ENCODE results near the gene ANKZF1.
A peak's percentile ranks its signal among the peaks of the same experiment; 100 is the strongest.

The ANKZF1 gene

DNA sequence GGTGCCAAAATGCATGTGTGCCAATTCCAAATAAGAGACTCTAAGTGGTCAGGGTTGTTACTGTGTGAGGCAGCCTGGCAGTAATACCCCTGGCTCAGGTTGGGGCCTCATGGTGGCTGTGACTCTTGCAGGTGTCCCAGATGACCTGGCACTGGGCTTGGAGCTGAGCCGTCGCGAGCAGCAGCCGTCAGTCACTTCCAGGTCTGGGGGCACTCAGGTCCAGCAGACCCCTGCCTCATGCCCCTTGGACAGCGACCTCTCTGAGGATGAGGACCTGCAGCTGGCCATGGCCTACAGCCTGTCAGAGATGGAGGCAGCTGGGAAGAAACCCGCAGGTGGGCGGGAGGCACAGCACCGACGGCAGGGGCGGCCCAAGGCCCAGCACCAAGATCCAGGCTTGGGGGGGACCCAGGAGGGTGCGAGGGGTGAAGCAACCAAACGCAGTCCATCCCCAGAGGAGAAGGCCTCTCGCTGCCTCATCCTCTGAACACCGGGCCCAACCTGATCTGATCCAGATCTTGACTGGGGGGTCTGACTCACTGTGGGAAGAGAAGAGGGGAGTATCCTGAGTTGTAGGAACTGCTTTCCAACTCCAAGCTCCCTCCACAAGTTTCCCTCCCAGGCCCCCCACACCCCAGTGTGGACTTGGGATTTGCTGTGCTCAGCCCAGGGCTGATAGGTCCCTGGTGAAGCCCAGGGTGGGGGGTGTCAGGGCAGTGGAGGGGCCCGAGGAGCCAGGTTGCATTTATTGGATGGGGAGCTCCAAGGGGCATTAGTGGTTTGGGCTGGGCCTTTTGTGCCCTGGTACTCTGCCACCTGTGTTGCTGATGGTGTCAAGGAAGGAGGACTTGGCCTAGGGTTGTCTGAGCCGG, 55.1 kb downstream of the ANKZF1 start:
- no peak for TF ChIP-seq ESRRG (CRISPR knock-in tag; IDR thresholded peaks at IDR 0.05)
- TF ChIP-seq PATZ1 (CRISPR knock-in tag; IDR thresholded peaks at IDR 0.05; ENCODE audit: borderline replicate concordance): no peak
- TF ChIP-seq, protein P1, sequence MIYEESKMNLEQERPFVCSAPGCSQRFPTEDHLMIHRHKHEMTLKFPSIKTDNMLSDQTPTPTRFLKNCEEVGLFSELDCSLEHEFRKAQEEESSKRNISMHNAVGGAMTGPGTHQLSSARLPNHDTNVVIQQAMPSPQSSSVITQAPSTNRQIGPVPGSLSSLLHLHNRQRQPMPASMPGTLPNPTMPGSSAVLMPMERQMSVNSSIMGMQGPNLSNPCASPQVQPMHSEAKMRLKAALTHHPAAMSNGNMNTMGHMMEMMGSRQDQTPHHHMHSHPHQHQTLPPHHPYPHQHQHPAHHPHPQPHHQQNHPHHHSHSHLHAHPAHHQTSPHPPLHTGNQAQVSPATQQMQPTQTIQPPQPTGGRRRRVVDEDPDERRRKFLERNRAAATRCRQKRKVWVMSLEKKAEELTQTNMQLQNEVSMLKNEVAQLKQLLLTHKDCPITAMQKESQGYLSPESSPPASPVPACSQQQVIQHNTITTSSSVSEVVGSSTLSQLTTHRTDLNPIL (CRISPR knock-in tag; IDR thresholded peaks at IDR 0.05; ENCODE audit: low read depth): no peak
- TF ChIP-seq ZNF565 (CRISPR knock-in tag; conservative IDR thresholded peaks at IDR 0.05; ENCODE audit: low read depth): no peak
- TF ChIP-seq ZFP30 (CRISPR knock-in tag; IDR thresholded peaks at IDR 0.05): no peak
- no peak for ATAC-seq

DNA sequence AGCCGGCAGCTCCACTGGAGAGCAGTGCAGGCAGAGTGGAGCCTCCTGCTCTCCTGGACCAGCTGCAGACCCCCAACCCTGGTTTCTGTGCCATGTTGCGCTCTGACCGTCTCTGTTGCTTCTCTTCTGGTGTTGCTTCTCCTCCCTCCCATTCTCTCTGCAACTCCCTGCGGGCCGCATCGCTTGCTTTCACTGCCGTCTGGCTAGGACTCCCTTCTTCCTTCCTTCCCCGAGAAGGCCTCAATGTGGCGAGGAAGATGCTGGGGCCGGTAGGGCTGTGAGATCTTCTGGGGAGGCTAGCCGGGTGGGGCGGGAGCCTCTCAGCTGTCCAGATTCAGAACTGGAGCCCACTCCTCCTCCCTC, 55.7 kb downstream of the ANKZF1 start:
- no peak for ATAC-seq
- TF ChIP-seq ZFP30 (CRISPR knock-in tag; IDR thresholded peaks at IDR 0.05) (no peak), BACH2 (CRISPR knock-in tag; IDR thresholded peaks at IDR 0.05; ENCODE audit: borderline replicate concordance) (no peak), SNAI2 (CRISPR knock-in tag; IDR thresholded peaks at IDR 0.05) (no peak)
- TF ChIP-seq, protein P1 (CRISPR knock-in tag; IDR thresholded peaks at IDR 0.05; ENCODE audit: low read depth): no peak

DNA sequence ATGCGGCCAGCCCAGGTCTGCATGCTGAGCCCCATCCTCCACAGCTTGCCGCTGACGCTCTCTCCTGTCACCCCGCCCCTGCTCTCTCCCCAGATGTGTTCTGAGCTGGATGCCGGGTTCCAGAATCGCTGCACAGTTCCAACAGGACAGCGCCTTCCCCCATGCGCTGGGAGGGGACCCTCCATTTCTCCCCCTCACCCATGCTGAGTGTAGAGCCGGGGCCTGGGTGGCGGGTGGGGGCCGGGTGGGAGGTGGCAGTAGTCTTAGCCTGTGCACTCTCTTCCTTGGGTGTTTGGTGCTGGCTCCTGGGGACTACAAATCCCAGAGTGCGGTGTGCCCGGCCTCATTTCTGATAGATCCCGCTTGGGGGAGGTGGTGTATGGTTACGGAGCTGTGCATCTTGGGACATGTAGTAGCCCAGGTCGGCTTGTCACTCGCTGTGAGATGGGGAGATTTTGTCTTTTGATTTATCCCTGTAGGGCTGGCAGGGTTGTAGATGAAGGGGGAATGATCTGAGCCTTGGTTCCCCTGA, 56.4 kb downstream of the ANKZF1 start:
- 0 out of 3 replicates have a peak, but pooled peaks have one; percentile 9 for ATAC-seq
- TF ChIP-seq GLIS3 (CRISPR knock-in tag; IDR thresholded peaks at IDR 0.05): no peak
- no peak for TF ChIP-seq OSR1 (CRISPR knock-in tag; IDR thresholded peaks at IDR 0.05)
- TF ChIP-seq TSHZ2 (CRISPR knock-in tag; IDR thresholded peaks at IDR 0.05): no peak
- TF ChIP-seq PPARA (CRISPR knock-in tag; IDR thresholded peaks at IDR 0.05; ENCODE audit: borderline replicate concordance): no peak
- TF ChIP-seq PATZ1 (CRISPR knock-in tag; IDR thresholded peaks at IDR 0.05; ENCODE audit: borderline replicate concordance): no peak
- TF ChIP-seq CSDC2 (CRISPR knock-in tag; IDR thresholded peaks at IDR 0.05): no peak
- no peak for TF ChIP-seq ISL1 (CRISPR knock-in tag; IDR thresholded peaks at IDR 0.05)
- no peak for TF ChIP-seq CSRNP3 (CRISPR knock-in tag; IDR thresholded peaks at IDR 0.05)
- no peak for TF ChIP-seq ESRRG (CRISPR knock-in tag; IDR thresholded peaks at IDR 0.05)
- no peak for TF ChIP-seq ZNF70 (CRISPR knock-in tag; IDR thresholded peaks at IDR 0.05)
- TF ChIP-seq ZNF8 (CRISPR knock-in tag; IDR thresholded peaks at IDR 0.05): no peak
- no peak for TF ChIP-seq ZC3H10 (CRISPR knock-in tag; IDR thresholded peaks at IDR 0.05)
- no peak for TF ChIP-seq ZFP3 (CRISPR knock-in tag; IDR thresholded peaks at IDR 0.05)
- no peak for TF ChIP-seq POU6F1 (CRISPR knock-in tag; IDR thresholded peaks at IDR 0.05; ENCODE audit: borderline replicate concordance, low read depth)

Data from SK-N-SH treated with all-trans-retinoic acid at 6 μM for 48 hours (cell line).